Pulmonary artery endothelial cell (primary cell): ENCODE data around the gene CNTNAP2. TPM values are rescaled to one million over a fixed set of nuclear protein-coding genes. Genes with fewer than 3 reads are reported as not detected.
"Not testable (repeated sequence)": the region's sequence is repeated elsewhere in the genome, so short reads cannot be mapped to it uniquely, and the experiment has no call there.

ENCODE experiments used
- DNase-seq: peaks from one replicate; pipeline ENCODE4 v3.0.0-alpha.2; 2011; ENCODE audit warnings: low read depth, low spot score
- total RNA-seq: library from RNA; depleted of rRNA; stranded (reverse); fragments of >200 nt; gene quantifications from 2 replicates; pipeline ENCODE4 v1.2.3, GENCODE V29; 2014

The CNTNAP2 gene
- total RNA-seq, 1 donor from 2014 or later = not detected

DNA sequence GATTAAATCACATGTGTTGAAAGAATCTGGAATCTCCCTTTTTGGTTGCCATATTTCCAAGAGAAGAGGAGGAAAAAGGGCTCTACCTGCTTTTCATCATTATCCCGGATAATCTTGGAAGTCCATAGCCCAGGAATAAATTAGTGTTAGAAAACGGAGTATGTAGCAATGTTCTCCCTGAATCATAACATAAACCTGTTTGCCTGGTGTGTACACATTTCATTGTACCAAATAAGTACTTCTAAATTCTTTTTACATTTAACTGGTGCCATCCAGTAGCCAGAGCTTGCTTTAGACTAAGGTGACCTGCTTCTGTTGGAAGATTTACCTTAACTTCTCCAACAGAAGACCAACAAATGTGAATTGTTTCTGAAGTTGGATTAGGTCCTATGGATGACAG lies 2291.7 kb downstream of the CNTNAP2 start:
- no peak for DNase-seq

GRCh38 chr7:148410905-148411304 lies 2294.3 kb downstream of the CNTNAP2 start:
- DNase-seq = no peak

DNA sequence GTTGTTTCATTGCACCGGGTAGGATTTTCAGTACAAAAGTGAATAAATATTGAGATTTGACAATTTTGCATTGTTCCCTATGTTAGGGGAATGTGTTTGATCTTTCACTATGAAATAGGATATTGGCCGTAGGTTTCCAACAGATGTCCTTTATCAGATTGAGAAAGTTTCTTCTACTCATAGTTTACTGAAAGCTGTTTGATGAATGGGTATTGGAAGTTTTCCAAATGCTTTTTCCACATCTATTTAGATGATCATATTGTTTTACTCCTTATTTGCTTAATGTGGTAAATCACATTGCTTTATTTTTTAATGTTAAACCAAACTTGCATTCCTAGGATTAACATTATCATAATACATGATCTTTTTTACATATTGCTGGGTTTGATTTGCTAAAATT lies 2296.1 kb downstream of the CNTNAP2 start:
- no peak for DNase-seq

- DNase-seq = no peak
Measured at GRCh38 chr7:148419856-148420832, 2303.5 kb downstream of the CNTNAP2 start.

GRCh38 chr7:148422030-148422429 lies 2305.4 kb downstream of the CNTNAP2 start:
- DNase-seq = no peak

DNA sequence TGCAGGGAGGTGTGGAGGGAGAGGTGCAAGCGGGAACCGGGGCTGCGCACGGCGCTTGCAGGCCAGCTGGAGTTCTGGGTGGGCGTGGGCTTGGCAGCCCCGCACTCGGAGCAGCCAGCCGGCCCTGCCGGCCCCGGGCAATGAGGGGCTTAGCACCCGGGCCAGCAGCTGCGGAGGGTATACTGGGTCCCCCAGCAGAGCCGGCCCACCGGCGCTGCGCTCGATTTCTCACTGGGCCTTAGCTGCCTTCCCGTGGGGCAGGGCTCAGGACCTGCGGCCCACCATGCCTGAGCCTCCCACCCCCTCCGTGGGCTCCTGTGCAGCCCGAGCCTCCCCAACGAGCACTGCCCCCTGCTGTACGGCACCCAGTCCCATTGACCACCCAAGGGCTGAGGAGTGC lies 2309.8 kb downstream of the CNTNAP2 start:
- DNase-seq = not testable (repeated sequence)

DNA sequence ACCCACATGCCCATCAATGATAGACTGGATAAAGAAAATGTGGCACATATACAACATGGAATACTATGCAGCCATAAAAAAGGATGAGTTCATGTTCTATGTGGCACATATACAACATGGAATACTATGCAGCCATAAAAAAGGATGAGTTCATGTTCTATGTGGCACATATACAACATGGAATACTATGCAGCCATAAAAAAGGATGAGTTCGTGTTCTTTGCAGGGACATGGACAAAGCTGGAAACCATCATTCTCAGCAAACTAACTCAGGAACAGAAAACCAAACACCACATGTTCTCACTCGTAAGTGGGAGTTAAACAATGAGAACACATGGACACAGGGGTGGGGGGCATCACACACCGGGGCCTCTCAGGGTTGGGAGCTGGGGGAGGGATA lies 2314.1 kb downstream of the CNTNAP2 start:
- DNase-seq = not testable (repeated sequence)

GRCh38 chr7:148433521-148434180 lies 2317.1 kb downstream of the CNTNAP2 start:
- no peak for DNase-seq

DNA sequence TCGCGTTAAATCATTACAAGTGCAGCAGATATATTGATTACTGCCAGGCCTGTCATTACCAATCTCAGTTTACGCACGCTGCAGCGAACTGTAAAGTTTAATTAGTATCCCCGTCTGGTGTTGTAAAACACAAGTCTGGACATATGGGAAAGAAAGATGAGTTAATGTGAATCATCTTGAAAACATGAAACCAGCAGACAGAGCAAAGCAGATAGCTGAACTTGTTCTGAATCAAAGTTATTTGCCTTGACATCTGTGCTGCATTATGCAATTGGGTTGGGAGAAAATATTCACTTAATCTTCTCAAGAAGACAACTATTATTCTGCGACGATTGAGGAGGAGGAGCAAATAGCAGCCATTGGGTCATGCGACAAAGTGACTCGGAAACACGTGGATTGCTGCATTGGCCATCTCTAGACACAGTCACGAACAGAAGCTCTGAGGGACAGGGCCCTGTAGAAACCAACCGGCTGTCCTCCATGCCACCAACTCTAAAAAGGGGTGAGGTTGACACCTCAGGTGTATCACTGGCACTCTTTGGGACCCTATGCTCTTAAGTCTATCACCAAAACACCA lies 2317.7 kb downstream of the CNTNAP2 start:
- DNase-seq = no peak

DNA sequence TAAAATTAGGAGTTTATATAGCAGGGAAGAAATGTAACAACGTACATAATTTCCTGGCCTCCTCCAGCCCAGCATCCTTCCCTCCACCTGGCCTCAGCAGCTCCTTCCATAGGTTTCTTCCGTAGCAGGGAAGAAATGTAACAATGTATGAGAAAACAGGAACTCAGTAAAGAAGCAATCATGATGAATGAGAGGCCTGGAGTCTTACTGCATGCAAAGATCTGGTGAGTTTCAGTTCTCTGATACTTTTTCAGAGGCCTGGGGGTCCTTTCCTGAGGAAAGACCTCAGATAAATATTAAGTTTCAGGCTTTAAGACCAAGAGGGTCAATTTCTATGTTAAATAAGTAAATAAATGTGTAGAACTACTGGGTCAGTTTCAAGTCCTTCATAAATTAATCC lies 2318.3 kb downstream of the CNTNAP2 start:
- no peak for DNase-seq

- no peak for DNase-seq
Measured at GRCh38 chr7:148435715-148436114, 2319.1 kb downstream of the CNTNAP2 start.

DNA sequence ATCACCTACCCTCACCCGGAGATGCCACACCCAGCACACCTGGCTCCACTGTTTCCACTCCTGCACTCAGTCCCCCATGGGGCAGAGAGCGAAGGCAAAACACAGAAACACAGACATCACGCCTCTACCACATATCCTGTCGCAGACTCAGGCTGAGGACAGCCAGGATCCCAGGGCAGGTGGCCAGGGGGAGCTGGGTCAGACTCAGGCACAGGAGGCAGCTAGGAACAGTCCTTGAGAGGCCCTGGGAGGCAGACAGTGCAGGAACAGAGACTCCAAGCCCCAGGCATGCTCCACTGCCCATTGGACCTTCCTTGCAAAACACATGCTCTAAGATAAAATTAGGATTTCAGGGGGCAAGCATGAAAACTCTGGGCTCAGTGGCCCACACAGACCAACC lies 2319.5 kb downstream of the CNTNAP2 start:
- no peak for DNase-seq

GRCh38 chr7:148436571-148436970 lies 2320.0 kb downstream of the CNTNAP2 start:
- no peak for DNase-seq

- no peak for DNase-seq
Measured at GRCh38 chr7:148437043-148437442, 2320.4 kb downstream of the CNTNAP2 start.

DNA sequence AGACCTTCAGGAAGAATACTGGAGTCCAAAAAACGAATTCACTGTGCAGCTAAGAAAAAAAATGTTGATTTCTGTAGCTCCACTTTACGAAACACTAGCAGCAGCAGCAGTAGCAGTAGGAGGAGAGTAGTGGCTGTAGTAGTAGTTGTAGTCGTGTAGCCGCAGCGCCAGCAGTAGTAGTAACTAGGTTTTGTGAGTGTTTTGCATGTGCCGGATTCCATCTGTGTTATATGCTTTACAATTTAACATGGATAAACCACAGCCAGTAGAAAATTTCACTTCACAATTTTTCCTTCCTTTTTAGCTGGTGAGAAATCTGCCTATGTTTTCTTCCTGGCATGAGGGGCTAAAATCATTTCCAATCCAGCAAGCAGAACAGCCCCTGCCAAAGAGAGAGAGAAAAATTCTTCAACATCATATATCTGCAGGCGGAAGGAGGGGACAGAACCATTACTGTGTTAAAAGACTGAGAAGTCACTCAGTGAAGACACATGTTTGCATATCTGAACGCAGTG lies 2325.6 kb downstream of the CNTNAP2 start:
- no peak for DNase-seq

DNA sequence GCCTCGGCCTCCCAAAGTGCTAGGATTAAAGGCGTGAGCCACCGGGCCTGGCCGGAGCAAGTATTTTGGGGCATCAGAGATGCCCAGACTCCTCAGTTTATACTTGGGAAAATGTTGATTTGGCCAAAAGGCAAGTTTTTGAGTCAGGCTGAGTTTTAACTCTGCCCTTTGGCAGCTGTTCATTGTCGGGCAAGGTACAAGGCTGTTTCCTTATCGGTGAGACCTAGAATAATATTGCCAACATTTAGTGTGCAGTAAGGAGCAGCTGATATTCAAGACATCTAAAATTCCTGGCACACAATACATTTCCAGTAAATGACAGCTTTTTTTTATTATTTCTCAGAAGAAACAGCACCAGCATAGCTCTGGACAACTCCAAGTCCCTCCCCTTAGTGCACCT lies 2326.3 kb downstream of the CNTNAP2 start:
- no peak for DNase-seq

DNA sequence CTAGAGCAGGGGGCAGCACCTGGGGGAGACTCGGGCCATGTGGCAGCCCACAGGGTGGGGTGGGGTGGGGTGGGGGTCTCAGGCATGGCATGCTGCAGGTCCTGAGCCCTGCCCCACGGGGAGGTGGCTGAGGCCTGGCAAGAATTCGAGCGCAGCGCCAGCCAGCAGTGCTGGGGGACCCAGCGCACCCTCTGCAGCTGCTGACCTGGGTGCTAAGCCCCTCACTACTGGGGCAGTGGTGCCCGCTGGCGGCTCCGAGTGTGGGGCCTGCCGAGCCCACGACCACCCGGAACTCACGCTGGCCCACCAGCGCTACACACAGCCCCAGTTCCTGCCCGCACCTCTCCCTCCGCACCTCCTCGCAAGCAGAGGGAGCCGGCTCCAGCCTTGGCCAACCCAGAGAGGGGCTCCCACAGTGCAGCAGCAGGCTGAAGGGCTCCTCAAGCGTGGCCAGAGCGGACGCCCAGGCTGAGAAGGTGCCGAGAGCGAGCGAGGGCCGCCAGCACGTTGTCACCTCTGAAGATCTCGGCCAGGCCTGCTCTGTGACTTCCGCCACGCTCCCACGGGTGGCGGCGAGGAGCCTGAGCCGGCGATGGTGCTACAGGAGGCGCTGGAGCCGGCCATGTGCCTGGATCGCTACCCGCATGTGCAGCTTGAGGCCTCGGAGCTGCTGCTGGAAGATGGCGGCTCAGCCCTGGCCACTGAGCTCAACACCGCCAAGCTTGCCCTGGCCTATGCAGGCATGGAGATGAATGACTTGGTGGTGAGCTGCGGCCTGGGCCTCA lies 2328.9 kb downstream of the CNTNAP2 start:
- DNase-seq = no peak

DNA sequence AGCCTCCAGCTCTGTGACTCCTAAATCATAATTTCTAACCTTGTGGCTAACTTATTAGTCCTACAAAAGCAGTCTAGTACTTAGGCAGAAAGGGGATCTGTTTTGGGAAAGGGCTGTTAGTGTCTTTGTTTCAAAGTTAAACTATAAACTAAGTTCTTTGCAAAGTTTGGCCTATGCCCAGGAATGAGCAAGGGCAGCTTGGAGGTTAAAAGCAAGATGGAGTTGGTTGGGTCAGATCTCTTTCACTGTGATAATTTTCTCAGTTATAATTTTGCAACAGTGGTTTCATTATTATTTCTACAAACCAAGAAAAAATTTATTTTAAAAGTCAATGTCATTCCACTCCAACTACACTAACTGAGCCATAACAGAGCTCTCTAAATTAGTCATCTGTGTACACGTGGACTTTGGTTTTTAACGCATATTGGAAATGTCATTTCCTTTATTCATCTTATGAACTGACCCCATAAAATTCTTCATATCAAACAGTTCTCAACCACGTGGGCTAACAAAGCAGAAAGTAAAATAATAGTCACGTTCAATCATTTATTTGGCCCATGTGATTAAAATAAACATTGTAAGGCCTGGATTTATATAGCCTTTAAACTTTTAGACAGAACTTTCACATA lies 2330.7 kb downstream of the CNTNAP2 start:
- DNase-seq = no peak

GRCh38 chr7:148451526-148451925 lies 2334.9 kb downstream of the CNTNAP2 start:
- DNase-seq = not testable (repeated sequence)

DNA sequence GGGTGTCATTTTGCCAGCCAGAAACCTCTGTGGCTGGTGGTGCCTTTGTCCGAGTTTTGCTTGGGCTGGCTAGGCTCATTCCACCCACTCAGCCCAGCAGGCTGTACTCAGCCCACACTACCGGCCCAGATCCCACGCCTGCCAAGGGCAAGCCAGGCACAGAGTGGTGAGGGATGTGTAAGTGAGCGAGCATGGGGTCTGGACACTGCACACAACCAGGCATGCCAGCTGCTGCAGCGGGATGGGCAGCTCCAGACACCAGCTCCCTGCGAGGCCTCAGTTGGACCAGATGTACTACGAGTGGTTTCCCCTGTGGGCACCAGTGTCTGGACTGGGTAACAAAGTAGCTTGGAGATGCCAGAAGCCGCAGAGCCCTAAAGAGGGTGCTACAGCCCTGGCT lies 2339.8 kb downstream of the CNTNAP2 start:
- DNase-seq = no peak
